K562 (cell line): ENCODE results near the gene HPS3. TPM values are rescaled to one million over a fixed set of nuclear protein-coding genes. Genes with fewer than 3 reads are reported as not detected.

Experiments
- CREM ChIP-seq: IDR thresholded peaks from 2 replicates; pipeline ENCODE4 v1.6.1; 2014; ENCODE audit warnings: antibody characterized with exemption, low read depth
- EGR1 ChIP-seq: fragments of 450-650 bp; conservative IDR thresholded peaks from 2 replicates; pipeline ENCODE4 v1.6.1; 2017; ENCODE audit warnings: mild to moderate bottlenecking
- ETV1 ChIP-seq: fragments of 450-650 bp; conservative IDR thresholded peaks from 2 replicates; pipeline ENCODE4 v1.6.1; 2016; ENCODE audit warnings: missing genetic modification characterization, control low read depth, low read depth, missing compliant biosample characterization
- ETV5 ChIP-seq: sonication (generic); formaldehyde crosslinking; IDR thresholded peaks from 2 replicates; pipeline ENCODE4 v1.4.0; 2020; ENCODE audit warnings: low read depth, mild to moderate bottlenecking, missing genetic modification reagents
- FIP1L1 ChIP-seq: fragments of 200-400 bp; formaldehyde crosslinking; IDR thresholded peaks from 2 replicates; pipeline ENCODE4 v1.6.1; 2018; ENCODE audit warnings: mild to moderate bottlenecking, low read depth, low read length; ENCODE audit not compliant: poor library complexity, severe bottlenecking
- JUN ChIP-seq, 2 experiments: sonication (generic) in 1 of 2; formaldehyde crosslinking in 1 of 2; IDR thresholded peaks; 2 replicates each; pipeline versions ENCODE4 v1.6.1 to v1.8.0; 2012 to 2022; ENCODE audit warnings: borderline replicate concordance in 2 of 2, mild to moderate bottlenecking in 2 of 2, improper control_type of control experiment in 1 of 2, low read depth in 1 of 2, low read length in 1 of 2, missing genetic modification reagents in 1 of 2
- KLF1 ChIP-seq: fragments of 450-650 bp; IDR thresholded peaks from 2 replicates; pipeline ENCODE4 v1.6.1; 2016; ENCODE audit warnings: missing genetic modification characterization, missing compliant biosample characterization
- MEF2D ChIP-seq: conservative IDR thresholded peaks from 2 replicates; pipeline ENCODE4 v1.6.1; 2016; ENCODE audit warnings: low read depth, missing genetic modification characterization, missing compliant biosample characterization
- MYBL2 ChIP-seq, 2 experiments: fragments of 450-650 bp in 1 of 2; sonication (generic) in 1 of 2; formaldehyde crosslinking in 1 of 2; IDR thresholded peaks; 2 replicates each; pipeline versions ENCODE4 v1.6.1 to v1.8.1; 2017 to 2022; ENCODE audit warnings: borderline replicate concordance in 1 of 2, inconsistent platforms in 1 of 2, low read depth in 1 of 2, mild to moderate bottlenecking in 1 of 2, missing genetic modification reagents in 1 of 2, moderate library complexity in 1 of 2
- MYC ChIP-seq, 2 experiments: fragments of 250-450 bp in 1 of 2; sonication (Bioruptor Pico) in 1 of 2; IDR thresholded peaks; 2 replicates each; pipeline versions ENCODE4 v1.5.1 to v1.6.1; 2012 to 2021; ENCODE audit warnings: low read depth in 2 of 2, borderline replicate concordance in 1 of 2, improper control_type of control experiment in 1 of 2, low read length in 1 of 2, mild to moderate bottlenecking in 1 of 2, moderate library complexity in 1 of 2
- NR2C1 ChIP-seq, 2 experiments: fragments of 450-650 bp; IDR thresholded peaks; 2 replicates each; pipeline ENCODE4 v1.6.1; 2017; ENCODE audit warnings: mild to moderate bottlenecking in 2 of 2, antibody characterized with exemption in 1 of 2, inconsistent platforms in 1 of 2, missing compliant biosample characterization in 1 of 2, missing genetic modification characterization in 1 of 2
- PHF8 ChIP-seq: fragments of 200-600 bp; sonication (generic); IDR thresholded peaks from 2 replicates; pipeline ENCODE4 v1.6.1; 2012; ENCODE audit warnings: mixed run types, mild to moderate bottlenecking, inconsistent platforms, low read length, moderate library complexity, borderline replicate concordance
- SP2 ChIP-seq: IDR thresholded peaks from 2 replicates; pipeline ENCODE4 v1.6.1; 2011; ENCODE audit warnings: mild to moderate bottlenecking, low read depth, low read length, moderate library complexity; ENCODE audit not compliant: poor library complexity, severe bottlenecking; ENCODE audit errors: extremely low read depth
- STAT6 ChIP-seq: sonication (generic); formaldehyde crosslinking; IDR thresholded peaks from 2 replicates; pipeline ENCODE4 v1.8.1; 2023; ENCODE audit warnings: mild to moderate bottlenecking, missing genetic modification reagents
- TAF7 ChIP-seq: fragments of 450-650 bp; IDR thresholded peaks from 2 replicates; pipeline ENCODE4 v1.6.1; 2016; ENCODE audit warnings: missing genetic modification characterization, missing compliant biosample characterization
- TEAD1 ChIP-seq, 2 experiments: fragments of 450-650 bp in 1 of 2; sonication (generic) in 1 of 2; formaldehyde crosslinking; IDR thresholded peaks; 2 replicates each; pipeline versions ENCODE4 v1.4.0 to v1.8.0; 2020 to 2022; ENCODE audit warnings: mild to moderate bottlenecking in 2 of 2, missing genetic modification reagents in 1 of 2
- USF1 ChIP-seq: sonication (generic); formaldehyde crosslinking; IDR thresholded peaks from 2 replicates; pipeline ENCODE4 v1.9.0; 2022; ENCODE audit warnings: mild to moderate bottlenecking, missing genetic modification reagents
- ZNF431 ChIP-seq: sonication (generic); formaldehyde crosslinking; IDR thresholded peaks from 2 replicates; pipeline ENCODE4 v1.8.0; 2022; ENCODE audit warnings: mild to moderate bottlenecking, missing genetic modification reagents
- ZNF76 ChIP-seq: fragments of 250-450 bp; sonication (Bioruptor Pico); IDR thresholded peaks from 2 replicates; pipeline ENCODE4 v1.4.0; 2020; ENCODE audit warnings: mild to moderate bottlenecking, moderate library complexity, borderline replicate concordance
- polyA plus RNA-seq, 8 experiments: library from polyadenylated mRNA; depleted of rRNA in 4 of 8; stranded (reverse) in 5 of 8; unstranded in 3 of 8; fragments of >200 nt; fragmentation: Nextera tagmentation in 2 of 8; fragmentation: Illumina TruSeq in 1 of 8; extraction: Ambion mirVana in 2 of 8; extraction: Trizol in 1 of 8; gene quantifications; 2 replicates each; pipeline versions ENCODE4 v1.2.1 to v1.2.3, GENCODE V29; 2011 to 2014; ENCODE audit warnings: inconsistent platforms in 1 of 8, missing spikeins in 1 of 8
- total RNA-seq, 7 experiments: library from RNA; depleted of rRNA in 6 of 7; stranded (reverse); fragments of >200 nt in 6 of 7; fragmentation: Illumina TruSeq in 2 of 7; extraction: Trizol in 2 of 7; gene quantifications; 2 replicates each; pipeline versions ENCODE4 v1.2.1 to v1.2.3, GENCODE V29; 2011 to 2021; ENCODE audit warnings: low replicate concordance in 1 of 7

Gene HPS3
- total and polyA plus RNA-seq, 9 of the 15 experiments (the other 6 are each of a cell fraction or from before 2014, with no cell fraction given) = 1.2 to 11.3 (median 7.6) TPM

GRCh38 chr3:149086232-149086988 is 43.0 kb upstream of the HPS3 start, which contains the start of gene HLTF (continued):
- TF ChIP-seq STAT6 (CRISPR knock-in tag) = peak; percentile 43; the same call in 1 of the 2 replicates
- peak; percentile 82 for TF ChIP-seq SP2
- peak; percentile 45 for TF ChIP-seq EGR1
- peak; percentile 67; the same call in 1 of the 2 replicates for TF ChIP-seq JUN (IDR thresholded peaks at IDR 0.05; ENCODE audit: borderline replicate concordance, low read depth, low read length)
- peak; percentile 67; the same call in 1 of the 2 replicates for TF ChIP-seq JUN (CRISPR knock-in tag; IDR thresholded peaks at IDR 0.05; ENCODE audit: borderline replicate concordance)
- TF ChIP-seq ZNF76 (CRISPR knock-in tag) = no peak
- TF ChIP-seq PHF8 = peak; percentile 87; the same call in 1 of the 2 replicates
- peak in 1 of 2 experiments; percentile 83; a peak in 2 of 4 replicates for TF ChIP-seq TEAD1 (CRISPR knock-in tag; IDR thresholded peaks at IDR 0.05)
- TF ChIP-seq KLF1 (tag) = peak; percentile 85; the same call in 1 of the 2 replicates
- peak; percentile 77; the same call in 1 of the 2 replicates for TF ChIP-seq MEF2D
- TF ChIP-seq FIP1L1 = peak; percentile 49
- 0 out of 2 replicates have a peak, but pooled peaks have one; percentile 50 for TF ChIP-seq ETV5 (CRISPR knock-in tag)
- TF ChIP-seq TAF7 (tag) = peak; percentile 52; the same call in 1 of the 2 replicates
- TF ChIP-seq MYBL2 (IDR thresholded peaks at IDR 0.05; ENCODE audit: low read depth) = peak; percentile 7; the same call in 1 of the 2 replicates
- no peak for TF ChIP-seq MYBL2 (CRISPR knock-in tag; IDR thresholded peaks at IDR 0.05; ENCODE audit: borderline replicate concordance)
- TF ChIP-seq ZNF431 = peak; percentile 83
- TF ChIP-seq MYC (IDR thresholded peaks at IDR 0.05; ENCODE audit: low read depth, low read length) = peak; percentile 98
- 0 out of 2 replicates have a peak, but pooled peaks have one; percentile 52 for TF ChIP-seq MYC (CRISPR knock-in tag; IDR thresholded peaks at IDR 0.05; ENCODE audit: borderline replicate concordance, low read depth)
- peak; percentile 37 for TF ChIP-seq ETV1 (tag)
- TF ChIP-seq NR2C1 (IDR thresholded peaks at IDR 0.05) = peak; percentile 50
- TF ChIP-seq NR2C1 (tag; IDR thresholded peaks at IDR 0.05) = peak; percentile 68
- TF ChIP-seq CREM = peak; percentile 83
- no peak for TF ChIP-seq USF1 (CRISPR knock-in tag)
